Liver (tissue), 9 donors: Measurements from ENCODE around the gene RTN3. TPM values are rescaled to one million over a fixed set of nuclear protein-coding genes. Genes with fewer than 3 reads are reported as not detected.
A peak's percentile ranks its signal among the peaks of the same experiment; 100 is the strongest.

Experiments used
- DNase-seq: peaks from one replicate; pipeline ENCODE4 v3.0.0-alpha.2; 2017; ENCODE audit warnings: low spot score
- H3K27ac ChIP-seq, 2 donors: one replicate each; pipeline ENCODE4 v1.7.0; 2013; ENCODE audit warnings: inconsistent platforms in 2 of 2, low read length in 2 of 2, control low read depth in 1 of 2, low read depth in 1 of 2, mild to moderate bottlenecking in 1 of 2
- H3K27me3 ChIP-seq, 4 donors: one replicate each; pipeline versions ENCODE4 v1.6.1 to v1.7.0; 2013; ENCODE audit warnings: low read length in 3 of 4, inconsistent platforms in 1 of 4, mild to moderate bottlenecking in 1 of 4, moderate library complexity in 1 of 4; ENCODE audit not compliant: control insufficient read depth in 4 of 4, insufficient read depth in 4 of 4
- H3K36me3 ChIP-seq, 4 donors: one replicate each; pipeline versions ENCODE4 v1.6.1 to v1.7.0; 2013; ENCODE audit warnings: low read length in 3 of 4, mild to moderate bottlenecking in 3 of 4, low read depth in 1 of 4, moderate library complexity in 1 of 4; ENCODE audit not compliant: control insufficient read depth in 4 of 4, insufficient read depth in 3 of 4
- H3K4me1 ChIP-seq, 4 donors: one replicate each; pipeline versions ENCODE4 v1.6.1 to v1.7.0; 2013; ENCODE audit warnings: low read length in 3 of 4, mild to moderate bottlenecking in 3 of 4, moderate library complexity in 1 of 4; ENCODE audit not compliant: control insufficient read depth in 4 of 4, insufficient read depth in 4 of 4
- H3K4me3 ChIP-seq, 3 donors: one replicate each; pipeline versions ENCODE4 v1.6.1 to v1.7.0; 2013; ENCODE audit warnings: low read length in 3 of 3, control low read depth in 1 of 3, low read depth in 1 of 3, mild to moderate bottlenecking in 1 of 3
- H3K9ac ChIP-seq, 2 donors: one replicate each; pipeline ENCODE4 v1.7.0; 2013; ENCODE audit warnings: low read length in 2 of 2, mild to moderate bottlenecking in 2 of 2, moderate library complexity in 2 of 2, control low read depth in 1 of 2, low read depth in 1 of 2
- H3K9me3 ChIP-seq, 4 donors: one replicate each; pipeline versions ENCODE4 v1.6.1 to v1.7.0; 2013; ENCODE audit warnings: low read length in 3 of 4; ENCODE audit not compliant: control insufficient read depth in 4 of 4
- EGR1 ChIP-seq, 2 donors: IDR thresholded peaks; 2 replicates each; pipeline ENCODE4 v1.6.1; 2016 to 2018; ENCODE audit warnings: antibody characterized with exemption in 2 of 2, low read depth in 2 of 2
- FOXA1 ChIP-seq: IDR thresholded peaks from 2 replicates; pipeline ENCODE4 v1.6.1; 2016; ENCODE audit warnings: antibody characterized with exemption
- FOXA2 ChIP-seq: IDR thresholded peaks from 2 replicates; pipeline ENCODE4 v1.6.1; 2016; ENCODE audit warnings: antibody characterized with exemption
- GABPA ChIP-seq, 2 donors: IDR thresholded peaks in 1 of 2; conservative IDR thresholded peaks in 1 of 2; 2 replicates each; pipeline ENCODE4 v1.6.1; 2016; ENCODE audit warnings: antibody characterized with exemption in 2 of 2, mild to moderate bottlenecking in 1 of 2, moderate library complexity in 1 of 2
- HNF4A ChIP-seq, 2 donors: conservative IDR thresholded peaks; 2 replicates each; pipeline ENCODE4 v1.6.1; 2016; ENCODE audit warnings: antibody characterized with exemption in 2 of 2, mild to moderate bottlenecking in 2 of 2
- HNF4G ChIP-seq: IDR thresholded peaks from 2 replicates; pipeline ENCODE4 v1.6.1; 2016; ENCODE audit warnings: antibody characterized with exemption
- JUND ChIP-seq, 2 donors: IDR thresholded peaks; 2 replicates each; pipeline ENCODE4 v1.6.1; 2016; ENCODE audit warnings: antibody characterized with exemption in 2 of 2
- NR2F2 ChIP-seq: IDR thresholded peaks from 2 replicates; pipeline ENCODE4 v1.6.1; 2016; ENCODE audit warnings: antibody characterized with exemption
- RAD21 ChIP-seq, 2 donors: IDR thresholded peaks; 2 replicates each; pipeline ENCODE4 v1.6.1; 2016; ENCODE audit warnings: antibody characterized with exemption in 2 of 2, mild to moderate bottlenecking in 2 of 2
- RXRA ChIP-seq, 2 donors: IDR thresholded peaks; 2 replicates each; pipeline ENCODE4 v1.6.1; 2017 to 2018; ENCODE audit warnings: antibody characterized with exemption in 2 of 2, mild to moderate bottlenecking in 1 of 2
- SP1 ChIP-seq: IDR thresholded peaks from 2 replicates; pipeline ENCODE4 v1.6.1; 2018; ENCODE audit warnings: antibody characterized with exemption, mild to moderate bottlenecking
- TAF1 ChIP-seq: conservative IDR thresholded peaks from 2 replicates; pipeline ENCODE4 v1.6.1; 2016; ENCODE audit warnings: antibody characterized with exemption, mild to moderate bottlenecking
- YY1 ChIP-seq: IDR thresholded peaks from 2 replicates; pipeline ENCODE4 v1.6.1; 2016; ENCODE audit warnings: antibody characterized with exemption, mild to moderate bottlenecking
- WGBS: extraction: QIAGEN DNeasy Blood & Tissue Kit; methylation state at CpG from one replicate; pipeline ENCODE4 v1.1.7; 2013; 5-methylcytosine and 5-hydroxymethylcytosine counted together
- polyA plus RNA-seq, 2 donors: library from polyadenylated mRNA; stranded (reverse) in 1 of 2; unstranded in 1 of 2; fragments of 200-250 nt in 1 of 2; fragments of >200 nt in 1 of 2; fragmentation: Nextera tagmentation in 1 of 2; extraction: Ambion mirVana in 1 of 2; gene quantifications; one replicate each; pipeline versions ENCODE4 v1.2.1 to v1.2.3, GENCODE V29; 2013 to 2015
- total RNA-seq, 2 donors: library from RNA; depleted of rRNA; stranded (reverse); fragments of >200 nt; gene quantifications; one replicate each; pipeline ENCODE4 v1.2.3, GENCODE V29; 2014
- TF ChIP-seq, protein P1 (sequence below): fragments of 150-350 bp; IDR thresholded peaks from 2 replicates; pipeline ENCODE4 v1.5.1; 2017; ENCODE audit warnings: improper control_type of control experiment, low read depth, low read length; ENCODE audit not compliant: missing input control
- TF ChIP-seq, protein P2 (sequence below): IDR thresholded peaks from 2 replicates; pipeline ENCODE4 v1.6.1; 2016; ENCODE audit warnings: antibody characterized with exemption, mild to moderate bottlenecking
- TF ChIP-seq, protein P3 (sequence below): IDR thresholded peaks from 2 replicates; pipeline ENCODE4 v1.6.1; 2016; ENCODE audit warnings: antibody characterized with exemption
- TF ChIP-seq, protein P4 (sequence below): IDR thresholded peaks from 2 replicates; pipeline ENCODE4 v1.6.1; 2016; ENCODE audit warnings: antibody characterized with exemption
- TF ChIP-seq, protein P5 (sequence below): IDR thresholded peaks from 2 replicates; pipeline ENCODE4 v1.6.1; 2016; ENCODE audit warnings: antibody characterized with exemption
- donor health status: healthy.
- donor health status: healthy.
- donor health status: healthy.
- donor health status: healthy.
- donor health status: healthy.

The RTN3 gene
- total and polyA plus RNA-seq, 4 donors: 29.7 to 49.3 (median 31.4) TPM

DNA sequence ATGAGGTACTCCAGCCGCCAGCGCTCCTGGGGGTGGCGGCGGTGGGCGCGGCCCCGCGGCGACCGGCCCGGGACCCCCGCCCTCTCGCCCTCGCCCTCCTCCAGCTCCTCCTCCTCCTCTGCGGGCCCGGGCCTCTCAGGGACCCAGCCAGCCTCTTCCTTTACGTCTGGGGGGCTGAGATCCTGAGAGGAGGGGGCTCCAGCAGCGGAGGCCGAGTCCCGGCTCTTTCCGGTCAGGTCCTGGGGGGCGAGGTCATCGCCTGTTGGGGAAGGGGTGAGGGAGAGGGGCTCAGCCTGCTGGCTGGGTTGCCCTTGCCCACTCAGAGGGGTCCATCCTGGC, 83.0 kb downstream of the RTN3 start:
- no peaks in the 10 kb centered on the region for H3K9me3 ChIP-seq
- H3K4me1 ChIP-seq: peaks cover 11 to 61% (median 37%) of the 10 kb centered on the region in 4 donors
- no peak for DNase-seq
- peaks cover 0 to 5% (median 2%) of the 10 kb centered on the region in 4 donors for H3K36me3 ChIP-seq
- peak overlapping the region; percentile 47 to 88 for H3K9ac ChIP-seq
- H3K27me3 ChIP-seq: no peaks in the 10 kb centered on the region
- peak overlapping the region; percentile 86 to 98 for H3K27ac ChIP-seq
- TF ChIP-seq HNF4G (no peak), RAD21 (IDR thresholded peaks at IDR 0.05) (no peak), FOXA1 (no peak), FOXA2 (no peak), TAF1 (no peak), HNF4A (conservative IDR thresholded peaks at IDR 0.05) (no peak), NR2F2 (no peak), EGR1 (IDR thresholded peaks at IDR 0.05; ENCODE audit: low read depth in 2 of 2) (no peak), SP1 (no peak), YY1 (no peak), GABPA (IDR thresholded peaks at IDR 0.05 in 1 of 2, conservative IDR thresholded peaks at IDR 0.05 in 1 of 2) (no peak), JUND (IDR thresholded peaks at IDR 0.05) (no peak), RXRA (IDR thresholded peaks at IDR 0.05) (no peak)
- TF ChIP-seq, protein P1, sequence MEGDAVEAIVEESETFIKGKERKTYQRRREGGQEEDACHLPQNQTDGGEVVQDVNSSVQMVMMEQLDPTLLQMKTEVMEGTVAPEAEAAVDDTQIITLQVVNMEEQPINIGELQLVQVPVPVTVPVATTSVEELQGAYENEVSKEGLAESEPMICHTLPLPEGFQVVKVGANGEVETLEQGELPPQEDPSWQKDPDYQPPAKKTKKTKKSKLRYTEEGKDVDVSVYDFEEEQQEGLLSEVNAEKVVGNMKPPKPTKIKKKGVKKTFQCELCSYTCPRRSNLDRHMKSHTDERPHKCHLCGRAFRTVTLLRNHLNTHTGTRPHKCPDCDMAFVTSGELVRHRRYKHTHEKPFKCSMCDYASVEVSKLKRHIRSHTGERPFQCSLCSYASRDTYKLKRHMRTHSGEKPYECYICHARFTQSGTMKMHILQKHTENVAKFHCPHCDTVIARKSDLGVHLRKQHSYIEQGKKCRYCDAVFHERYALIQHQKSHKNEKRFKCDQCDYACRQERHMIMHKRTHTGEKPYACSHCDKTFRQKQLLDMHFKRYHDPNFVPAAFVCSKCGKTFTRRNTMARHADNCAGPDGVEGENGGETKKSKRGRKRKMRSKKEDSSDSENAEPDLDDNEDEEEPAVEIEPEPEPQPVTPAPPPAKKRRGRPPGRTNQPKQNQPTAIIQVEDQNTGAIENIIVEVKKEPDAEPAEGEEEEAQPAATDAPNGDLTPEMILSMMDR: no peak
- TF ChIP-seq, protein P2, sequence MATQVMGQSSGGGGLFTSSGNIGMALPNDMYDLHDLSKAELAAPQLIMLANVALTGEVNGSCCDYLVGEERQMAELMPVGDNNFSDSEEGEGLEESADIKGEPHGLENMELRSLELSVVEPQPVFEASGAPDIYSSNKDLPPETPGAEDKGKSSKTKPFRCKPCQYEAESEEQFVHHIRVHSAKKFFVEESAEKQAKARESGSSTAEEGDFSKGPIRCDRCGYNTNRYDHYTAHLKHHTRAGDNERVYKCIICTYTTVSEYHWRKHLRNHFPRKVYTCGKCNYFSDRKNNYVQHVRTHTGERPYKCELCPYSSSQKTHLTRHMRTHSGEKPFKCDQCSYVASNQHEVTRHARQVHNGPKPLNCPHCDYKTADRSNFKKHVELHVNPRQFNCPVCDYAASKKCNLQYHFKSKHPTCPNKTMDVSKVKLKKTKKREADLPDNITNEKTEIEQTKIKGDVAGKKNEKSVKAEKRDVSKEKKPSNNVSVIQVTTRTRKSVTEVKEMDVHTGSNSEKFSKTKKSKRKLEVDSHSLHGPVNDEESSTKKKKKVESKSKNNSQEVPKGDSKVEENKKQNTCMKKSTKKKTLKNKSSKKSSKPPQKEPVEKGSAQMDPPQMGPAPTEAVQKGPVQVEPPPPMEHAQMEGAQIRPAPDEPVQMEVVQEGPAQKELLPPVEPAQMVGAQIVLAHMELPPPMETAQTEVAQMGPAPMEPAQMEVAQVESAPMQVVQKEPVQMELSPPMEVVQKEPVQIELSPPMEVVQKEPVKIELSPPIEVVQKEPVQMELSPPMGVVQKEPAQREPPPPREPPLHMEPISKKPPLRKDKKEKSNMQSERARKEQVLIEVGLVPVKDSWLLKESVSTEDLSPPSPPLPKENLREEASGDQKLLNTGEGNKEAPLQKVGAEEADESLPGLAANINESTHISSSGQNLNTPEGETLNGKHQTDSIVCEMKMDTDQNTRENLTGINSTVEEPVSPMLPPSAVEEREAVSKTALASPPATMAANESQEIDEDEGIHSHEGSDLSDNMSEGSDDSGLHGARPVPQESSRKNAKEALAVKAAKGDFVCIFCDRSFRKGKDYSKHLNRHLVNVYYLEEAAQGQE: no peak
- TF ChIP-seq, protein P3, sequence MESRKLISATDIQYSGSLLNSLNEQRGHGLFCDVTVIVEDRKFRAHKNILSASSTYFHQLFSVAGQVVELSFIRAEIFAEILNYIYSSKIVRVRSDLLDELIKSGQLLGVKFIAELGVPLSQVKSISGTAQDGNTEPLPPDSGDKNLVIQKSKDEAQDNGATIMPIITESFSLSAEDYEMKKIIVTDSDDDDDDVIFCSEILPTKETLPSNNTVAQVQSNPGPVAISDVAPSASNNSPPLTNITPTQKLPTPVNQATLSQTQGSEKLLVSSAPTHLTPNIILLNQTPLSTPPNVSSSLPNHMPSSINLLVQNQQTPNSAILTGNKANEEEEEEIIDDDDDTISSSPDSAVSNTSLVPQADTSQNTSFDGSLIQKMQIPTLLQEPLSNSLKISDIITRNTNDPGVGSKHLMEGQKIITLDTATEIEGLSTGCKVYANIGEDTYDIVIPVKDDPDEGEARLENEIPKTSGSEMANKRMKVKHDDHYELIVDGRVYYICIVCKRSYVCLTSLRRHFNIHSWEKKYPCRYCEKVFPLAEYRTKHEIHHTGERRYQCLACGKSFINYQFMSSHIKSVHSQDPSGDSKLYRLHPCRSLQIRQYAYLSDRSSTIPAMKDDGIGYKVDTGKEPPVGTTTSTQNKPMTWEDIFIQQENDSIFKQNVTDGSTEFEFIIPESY: no peak
- TF ChIP-seq, protein P4, sequence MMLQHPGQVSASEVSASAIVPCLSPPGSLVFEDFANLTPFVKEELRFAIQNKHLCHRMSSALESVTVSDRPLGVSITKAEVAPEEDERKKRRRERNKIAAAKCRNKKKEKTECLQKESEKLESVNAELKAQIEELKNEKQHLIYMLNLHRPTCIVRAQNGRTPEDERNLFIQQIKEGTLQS: no peak
- TF ChIP-seq, protein P5, sequence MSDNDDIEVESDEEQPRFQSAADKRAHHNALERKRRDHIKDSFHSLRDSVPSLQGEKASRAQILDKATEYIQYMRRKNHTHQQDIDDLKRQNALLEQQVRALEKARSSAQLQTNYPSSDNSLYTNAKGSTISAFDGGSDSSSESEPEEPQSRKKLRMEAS: no peak
- H3K4me3 ChIP-seq: peak overlapping the region; percentile 49 to 74 (median 51)
- 38% methylated on average over 23 of the region's 23 CpGs for WGBS
